Left lung (tissue), 10 donors: Measurements from ENCODE around the gene TMEM141. TPM values are rescaled to one million over a fixed set of nuclear protein-coding genes. Genes with fewer than 3 reads are reported as not detected.
A peak's percentile ranks its signal among the peaks of the same experiment; 100 is the strongest.
"Not testable (repeated sequence)": the region's sequence is repeated elsewhere in the genome, so short reads cannot be mapped to it uniquely, and the experiment has no call there.

Experiments used
- ATAC-seq: fragments of 200-7000 bp; cut with Tn5 transposase; one replicate; pipeline ENCODE4 v1.9.1; 2020; ENCODE audit warnings: moderate library complexity
- DNase-seq, 4 donors: peaks; one replicate each; pipeline ENCODE4 v3.0.0-alpha.2; 2013 to 2020
- H3K27ac ChIP-seq, 2 donors: fragments of 200-600 bp; sonication (generic) in 1 of 2; one replicate each; pipeline versions ENCODE4 v1.5.0 to v1.8.0; 2020 to 2021
- H3K27me3 ChIP-seq, 2 donors: fragments of 200-600 bp; sonication (generic) in 1 of 2; one replicate each; pipeline versions ENCODE4 v1.5.0 to v1.8.0; 2020 to 2021
- H3K36me3 ChIP-seq, 2 donors: fragments of 200-600 bp; sonication (generic) in 1 of 2; one replicate each; pipeline versions ENCODE4 v1.5.0 to v1.8.0; 2020 to 2021
- H3K4me1 ChIP-seq, 2 donors: fragments of 200-600 bp; one replicate each; pipeline ENCODE4 v1.8.0; 2021
- H3K4me3 ChIP-seq, 2 donors: fragments of 200-600 bp; sonication (generic) in 1 of 2; one replicate each; pipeline versions ENCODE4 v1.5.0 to v1.8.0; 2020 to 2021; ENCODE audit warnings: mild to moderate bottlenecking in 1 of 2
- H3K9me3 ChIP-seq, 2 donors: fragments of 200-600 bp; sonication (generic) in 1 of 2; one replicate each; pipeline versions ENCODE4 v1.5.0 to v1.8.0; 2020 to 2021
- intact Hi-C, 2 donors: fragments of 100-400 bp; cut with DNase I; formaldehyde crosslinking; loops; one replicate each; pipeline versions ENCODE4 v1.11.2 to v1.14.2; 2022
- polyA plus RNA-seq, 6 donors: library from polyadenylated mRNA; unstranded; fragments of 120-200 nt; gene quantifications; one replicate each; pipeline ENCODE4 v1.2.1, GENCODE V29; 2013; ENCODE audit not compliant: insufficient read length in 6 of 6
- total RNA-seq, 2 donors: library from RNA; stranded (reverse); fragmentation: NEBNext Ultra II Directional; extraction: Animal tissue kit (Norgen Biotek cat#: 25700); gene quantifications; one replicate each; pipeline ENCODE4 v1.2.1, GENCODE V29; 2021
- TF ChIP-seq, protein P1 (sequence below), 2 donors: fragments of 200-600 bp; sonication (generic) in 1 of 2; IDR thresholded peaks; one replicate each; pipeline versions ENCODE4 v1.5.0 to v1.8.0; 2021; ENCODE audit warnings: antibody characterized with exemption in 2 of 2
- donor health status: DM: no; HTN: yes; CAD: no.
- donor health status: DM: no; HTN: no; CAD: no.

Gene TMEM141
- total and polyA plus RNA-seq, 8 donors, result 49.3 to 76.6 (median 54.5) TPM

DNA sequence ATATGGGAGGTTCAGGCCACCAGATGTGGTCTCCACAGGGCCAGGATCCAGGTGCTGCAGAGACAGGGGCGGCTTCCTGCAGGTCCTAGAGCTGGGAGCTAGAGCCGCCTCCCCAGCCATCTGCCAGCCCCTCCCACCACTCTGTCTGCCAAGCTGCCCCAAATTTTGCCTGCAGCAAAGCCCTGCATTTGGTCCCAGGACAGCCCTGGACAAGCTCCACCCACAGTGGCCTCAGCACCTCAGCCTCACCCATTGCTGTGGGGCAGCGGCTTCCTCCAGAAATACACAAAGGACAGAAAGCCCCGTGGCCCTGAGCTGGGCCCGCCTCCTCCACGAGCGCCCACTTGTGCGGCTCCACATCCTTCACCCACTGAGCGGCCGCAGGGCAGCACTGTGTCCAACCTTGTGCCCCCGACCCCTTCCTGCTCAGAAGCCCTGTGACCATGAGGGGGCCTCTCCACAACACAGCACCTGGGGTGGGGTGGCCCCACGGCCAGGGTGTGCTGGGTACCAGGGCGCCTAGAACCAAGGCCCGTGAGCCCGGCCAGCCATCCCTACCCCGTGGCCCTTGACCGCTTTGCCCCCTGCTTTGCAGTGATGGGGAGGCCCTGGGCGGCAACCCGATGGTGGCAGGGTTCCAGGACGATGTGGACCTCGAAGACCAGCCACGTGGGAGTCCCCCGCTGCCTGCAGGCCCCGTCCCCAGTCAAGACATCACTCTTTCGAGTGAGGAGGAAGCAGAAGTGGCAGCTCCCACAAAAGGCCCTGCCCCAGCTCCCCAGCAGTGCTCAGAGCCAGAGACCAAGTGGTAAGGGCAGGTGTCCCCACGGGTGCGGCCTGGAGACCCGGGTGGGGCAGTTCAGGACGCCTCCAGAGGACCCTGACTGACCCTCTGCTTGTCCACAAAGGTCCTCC, 47.4 kb downstream of the TMEM141 start:
- H3K27ac ChIP-seq, result no peak overlapping the region
- no peak overlapping the region for H3K4me3 ChIP-seq
- H3K36me3 ChIP-seq, result peaks cover 0 to 67% of the 10 kb centered on the region in 2 donors
- TF ChIP-seq, protein P1, sequence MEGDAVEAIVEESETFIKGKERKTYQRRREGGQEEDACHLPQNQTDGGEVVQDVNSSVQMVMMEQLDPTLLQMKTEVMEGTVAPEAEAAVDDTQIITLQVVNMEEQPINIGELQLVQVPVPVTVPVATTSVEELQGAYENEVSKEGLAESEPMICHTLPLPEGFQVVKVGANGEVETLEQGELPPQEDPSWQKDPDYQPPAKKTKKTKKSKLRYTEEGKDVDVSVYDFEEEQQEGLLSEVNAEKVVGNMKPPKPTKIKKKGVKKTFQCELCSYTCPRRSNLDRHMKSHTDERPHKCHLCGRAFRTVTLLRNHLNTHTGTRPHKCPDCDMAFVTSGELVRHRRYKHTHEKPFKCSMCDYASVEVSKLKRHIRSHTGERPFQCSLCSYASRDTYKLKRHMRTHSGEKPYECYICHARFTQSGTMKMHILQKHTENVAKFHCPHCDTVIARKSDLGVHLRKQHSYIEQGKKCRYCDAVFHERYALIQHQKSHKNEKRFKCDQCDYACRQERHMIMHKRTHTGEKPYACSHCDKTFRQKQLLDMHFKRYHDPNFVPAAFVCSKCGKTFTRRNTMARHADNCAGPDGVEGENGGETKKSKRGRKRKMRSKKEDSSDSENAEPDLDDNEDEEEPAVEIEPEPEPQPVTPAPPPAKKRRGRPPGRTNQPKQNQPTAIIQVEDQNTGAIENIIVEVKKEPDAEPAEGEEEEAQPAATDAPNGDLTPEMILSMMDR (IDR thresholded peaks at IDR 0.05), result no peak
- intact Hi-C loops, result no loop called here
- no peak for DNase-seq
- ATAC-seq, result no peak
- peaks cover 5 to 12% of the 10 kb centered on the region in 2 donors for H3K27me3 ChIP-seq
- H3K4me1 ChIP-seq, result peaks cover 13 to 23% of the 10 kb centered on the region in 2 donors
- H3K9me3 ChIP-seq, result no peaks in the 10 kb centered on the region

GRCh38 chr9:136839229-136840139, 48.3 kb downstream of the TMEM141 start:
- ATAC-seq (no peak), DNase-seq (no peak)
- Histone ChIP-seq H3K9me3 (no peaks in the 10 kb centered on the region), H3K36me3 (peaks cover 0 to 63% of the 10 kb centered on the region in 2 donors), H3K4me1 (peaks cover 21 to 32% of the 10 kb centered on the region in 2 donors), H3K27me3 (peaks cover 12 to 21% of the 10 kb centered on the region in 2 donors), H3K4me3 (no peak overlapping the region), H3K27ac (no peak overlapping the region)
- intact Hi-C loops, result no loop called here
- TF ChIP-seq, protein P1 (IDR thresholded peaks at IDR 0.05), result no peak

DNA sequence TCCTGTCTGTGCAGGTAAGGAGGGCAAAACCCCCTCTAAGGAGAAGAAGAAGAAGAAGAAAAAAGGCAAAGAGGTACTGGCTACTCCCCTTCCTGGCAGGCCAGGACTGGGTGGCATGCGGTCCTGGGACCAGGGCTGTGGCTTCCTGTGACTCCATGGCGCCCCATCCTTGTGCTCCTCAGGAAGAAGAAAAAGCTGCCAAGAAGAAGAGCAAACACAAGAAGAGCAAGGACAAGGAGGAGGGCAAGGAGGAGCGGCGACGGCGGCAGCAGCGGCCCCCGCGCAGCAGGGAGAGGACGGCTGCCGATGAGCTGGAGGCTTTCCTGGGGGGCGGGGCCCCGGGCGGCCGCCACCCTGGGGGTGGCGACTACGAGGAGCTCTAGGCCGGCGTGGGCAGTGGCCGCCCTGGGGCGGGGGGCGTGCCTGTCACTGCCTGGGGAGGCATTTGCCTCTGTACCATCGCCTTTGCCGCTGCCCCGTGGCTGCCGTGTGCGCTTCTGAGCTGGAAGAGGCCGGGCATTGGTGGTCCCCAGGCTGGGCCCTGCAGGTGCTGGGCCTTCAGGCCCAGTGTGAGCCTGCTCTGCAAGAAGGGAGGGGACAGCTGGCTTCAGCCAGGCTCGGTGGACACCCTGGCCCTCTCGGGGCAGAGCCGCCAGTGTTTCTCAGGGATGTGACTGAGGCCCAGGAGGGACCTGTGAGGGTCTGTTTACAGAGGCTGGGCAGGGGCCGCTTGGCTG, 49.2 kb downstream of the TMEM141 start:
- no peak for ATAC-seq
- H3K36me3 ChIP-seq, result peaks cover 0 to 58% of the 10 kb centered on the region in 2 donors
- H3K27me3 ChIP-seq, result peaks cover 16 to 28% of the 10 kb centered on the region in 2 donors
- H3K27ac ChIP-seq, result no peak overlapping the region
- intact Hi-C loops, result no loop called here
- H3K4me1 ChIP-seq, result peaks cover 21 to 32% of the 10 kb centered on the region in 2 donors
- DNase-seq, result no peak
- H3K4me3 ChIP-seq, result no peak overlapping the region
- H3K9me3 ChIP-seq, result no peaks in the 10 kb centered on the region
- TF ChIP-seq, protein P1 (IDR thresholded peaks at IDR 0.05), result no peak

- no peak overlapping the region for H3K4me3 ChIP-seq
- H3K27me3 ChIP-seq, result peaks cover 22 to 35% of the 10 kb centered on the region in 2 donors
- no peaks in the 10 kb centered on the region for H3K9me3 ChIP-seq
- DNase-seq (peak in 1 of 4 donors; percentile 62), ATAC-seq (peak; percentile 33)
- H3K36me3 ChIP-seq, result peaks cover 0 to 50% of the 10 kb centered on the region in 2 donors
- H3K27ac ChIP-seq, result no peak overlapping the region
- peaks cover 21 to 38% of the 10 kb centered on the region in 2 donors for H3K4me1 ChIP-seq
- intact Hi-C loops, result no loop called here
- TF ChIP-seq, protein P1 (IDR thresholded peaks at IDR 0.05), result no peak
Measured at GRCh38 chr9:136840877-136841645, 49.9 kb downstream of the TMEM141 start.

- peaks cover 29 to 43% of the 10 kb centered on the region in 2 donors for H3K27me3 ChIP-seq
- H3K27ac ChIP-seq, intact Hi-C loops, H3K9me3 ChIP-seq, DNase-seq: not testable (repeated sequence)
- peaks cover 0 to 43% of the 10 kb centered on the region in 2 donors for H3K36me3 ChIP-seq
- ATAC-seq, result peak; percentile 17
- peak overlapping the region in 1 of 2 donors; percentile 46 for H3K4me3 ChIP-seq
- H3K4me1 ChIP-seq, result peaks cover 25 to 45% of the 10 kb centered on the region in 2 donors
Measured at GRCh38 chr9:136841646-136842379, 50.7 kb downstream of the TMEM141 start.
